GM12878 (cell line): ENCODE data around the gene RHBDD1. TPM values are rescaled to one million over a fixed set of nuclear protein-coding genes. Genes with fewer than 3 reads are reported as not detected.

Experiments
- ATAC-seq: fragments of 200-7000 bp; cut with Tn5 transposase; 3 replicates; pipeline ENCODE4 v1.9.1; 2020; ENCODE audit warnings: mild to moderate bottlenecking, moderate library complexity
- BruUV-seq: library from RNA; stranded (reverse); fragments of 400-500 nt; replicated peaks from 2 replicates; lab custom pipeline; 2021; lab: Mats Ljungman, UMichigan
- CTCF ChIA-PET: fragments of 300-600 bp; sonication (Branson Sonifier 250); formaldehyde crosslinking; extraction: SDS; loops from one replicate; lab custom pipeline; 2021; ENCODE audit warnings: inconsistent platforms; lab: Yijun Ruan, JAX
- POLR2A ChIA-PET: fragments of 350-600 bp; formaldehyde crosslinking; extraction: SDS; loops from one replicate; lab custom pipeline; 2021; ENCODE audit warnings: inconsistent platforms; lab: Charles Lee
- RAD21 ChIA-PET: fragments of 300-600 bp; sonication (Branson Sonifier 250); formaldehyde crosslinking; loops from one replicate; lab custom pipeline; 2023; ENCODE audit warnings: antibody characterized with exemption; ENCODE audit not compliant: unreplicated experiment; lab: Charles Lee
- SMC1A ChIA-PET: fragments of 300-600 bp; sonication (Branson Sonifier 250); formaldehyde crosslinking; loops from one replicate; lab custom pipeline; 2023; ENCODE audit not compliant: unreplicated experiment, uncharacterized antibody; lab: Charles Lee
- DNase-seq: peaks from one replicate; pipeline ENCODE4 v3.0.0-alpha.2; 2011; ENCODE audit warnings: low read depth, low spot score
- FAIRE-seq: peaks from 3 replicates; lab custom pipeline; 2011; peaks lifted over from hg19 to GRCh38; lab: Jason Lieb, UNC
- H2AFZ ChIP-seq: 2 replicates; pipeline ENCODE4 v1.6.0; 2011; ENCODE audit warnings: low read depth, low read length, control low read depth; ENCODE audit not compliant: control insufficient read depth
- H3K27ac ChIP-seq: 2 replicates; pipeline ENCODE4 v1.5.1; 2011; ENCODE audit warnings: control low read depth; ENCODE audit not compliant: control insufficient read depth, insufficient read depth
- H3K27me3 ChIP-seq, 2 experiments: replicated peaks in 1 of 2; 2 replicates each; pipeline versions ENCODE4 v1.6.0 to v1.6.1; 2011; ENCODE audit warnings: low read length in 1 of 2; ENCODE audit not compliant: control insufficient read depth in 2 of 2, insufficient read depth in 2 of 2
- H3K36me3 ChIP-seq, 2 experiments: 2 replicates each; pipeline ENCODE4 v1.5.1; 2011; ENCODE audit warnings: low read length in 1 of 2; ENCODE audit not compliant: control insufficient read depth in 2 of 2, insufficient read depth in 2 of 2
- H3K4me1 ChIP-seq: 2 replicates; pipeline ENCODE4 v1.6.1; 2011; ENCODE audit warnings: mild to moderate bottlenecking, low read length, moderate library complexity, mixed read lengths; ENCODE audit not compliant: control insufficient read depth, insufficient read depth
- H3K4me2 ChIP-seq: 2 replicates; pipeline ENCODE4 v1.6.0; 2011; ENCODE audit warnings: control low read depth; ENCODE audit not compliant: control insufficient read depth, insufficient read depth
- H3K4me3 ChIP-seq: fragments of 200-600 bp; sonication (generic); 2 replicates; pipeline ENCODE4 v1.5.1; 2016
- H3K79me2 ChIP-seq: 2 replicates; pipeline ENCODE4 v1.6.0; 2011; ENCODE audit warnings: low read length; ENCODE audit not compliant: control insufficient read depth, insufficient read depth
- H3K9ac ChIP-seq: 2 replicates; pipeline ENCODE4 v1.8.0; 2011; ENCODE audit warnings: low read length, control low read depth, mixed read lengths; ENCODE audit not compliant: control insufficient read depth, insufficient read depth
- H3K9me3 ChIP-seq: replicated peaks from 3 replicates; pipeline ENCODE4 v1.5.1; 2011; ENCODE audit warnings: mild to moderate bottlenecking, low read length; ENCODE audit not compliant: control insufficient read depth, insufficient read depth
- H4K20me1 ChIP-seq: 2 replicates; pipeline ENCODE4 v1.6.0; 2011; ENCODE audit not compliant: control insufficient read depth, insufficient read depth
- BMI1 ChIP-seq: fragments of 450-650 bp; IDR thresholded peaks from 2 replicates; pipeline ENCODE4 v1.6.1; 2016; ENCODE audit warnings: mild to moderate bottlenecking, moderate library complexity, borderline replicate concordance
- CHD4 ChIP-seq: fragments of 200-600 bp; sonication (generic); IDR thresholded peaks from 2 replicates; pipeline ENCODE4 v1.6.1; 2016; ENCODE audit warnings: mild to moderate bottlenecking
- ESRRA ChIP-seq: IDR thresholded peaks from 2 replicates; pipeline ENCODE4 v1.6.1; 2012; ENCODE audit warnings: mild to moderate bottlenecking, low read length, improper control_type of control experiment
- HDGF ChIP-seq: fragments of 450-650 bp; IDR thresholded peaks from 2 replicates; pipeline ENCODE4 v1.6.1; 2016; ENCODE audit warnings: antibody characterized with exemption
- IRF3 ChIP-seq: fragments of 450-650 bp; IDR thresholded peaks from 2 replicates; pipeline ENCODE4 v1.6.1; 2014; ENCODE audit warnings: mild to moderate bottlenecking
- JUNB ChIP-seq: IDR thresholded peaks from 2 replicates; pipeline ENCODE4 v1.6.1; 2016; ENCODE audit warnings: antibody characterized with exemption, mild to moderate bottlenecking
- KAT2A ChIP-seq: conservative IDR thresholded peaks from 2 replicates; pipeline ENCODE4 v1.6.1; 2011; ENCODE audit warnings: low read depth, low read length; ENCODE audit not compliant: control insufficient read depth
- MXI1 ChIP-seq: fragments of 150-350 bp; IDR thresholded peaks from 2 replicates; pipeline ENCODE4 v1.6.1; 2011; ENCODE audit warnings: low read depth, mild to moderate bottlenecking, inconsistent platforms, low read length, improper control_type of control experiment
- PAX5 ChIP-seq: IDR thresholded peaks from 2 replicates; pipeline ENCODE4 v1.6.1; 2011; ENCODE audit warnings: low read depth, low read length, borderline replicate concordance
- SKIL ChIP-seq: fragments of 450-650 bp; IDR thresholded peaks from 2 replicates; pipeline ENCODE4 v1.6.1; 2017; ENCODE audit warnings: mild to moderate bottlenecking, low read depth, inconsistent platforms; ENCODE audit not compliant: poor library complexity, severe bottlenecking
- WRNIP1 ChIP-seq: IDR thresholded peaks from 2 replicates; pipeline ENCODE4 v1.6.1; 2011; ENCODE audit warnings: low read depth, low read length, improper control_type of control experiment, borderline replicate concordance
- YY1 ChIP-seq: IDR thresholded peaks from 2 replicates; pipeline ENCODE4 v1.6.1; 2011; ENCODE audit warnings: low read depth, mild to moderate bottlenecking, low read length
- ZNF217 ChIP-seq: fragments of 450-650 bp; IDR thresholded peaks from 2 replicates; pipeline ENCODE4 v1.6.1; 2017; ENCODE audit warnings: antibody characterized with exemption, mild to moderate bottlenecking
- ZNF274 ChIP-seq: IDR thresholded peaks from one replicate; pipeline ENCODE4 v1.8.0; 2011; ENCODE audit not compliant: insufficient read length, insufficient read depth
- WGBS: methylation state at CpG from one replicate; pipeline ENCODE4 v1.1.6; 2016; ENCODE audit warnings: low lambda C conversion rate; ENCODE audit not compliant: insufficient replicate concordance, insufficient coverage; ENCODE audit errors: missing lambda C conversion rate; 5-methylcytosine and 5-hydroxymethylcytosine counted together
- in situ Hi-C: fragments of 300-500 bp; cut with MboI; formaldehyde crosslinking; loops from 9 replicates; pipeline ENCODE4 v1.14.3; 2018; ENCODE audit warnings: mixed read lengths
- intact Hi-C: fragments of 100-400 bp; cut with micrococcal nuclease; formaldehyde crosslinking; loops from one replicate; pipeline ENCODE4 v1.14.2; 2022; ENCODE audit not compliant: unreplicated experiment
- polyA plus RNA-seq, 11 experiments: library from polyadenylated mRNA; depleted of rRNA in 4 of 11; unstranded in 6 of 11; stranded (reverse) in 5 of 11; fragments of >200 nt; fragmentation: Nextera tagmentation in 4 of 11; fragmentation: Illumina TruSeq in 1 of 11; extraction: Ambion mirVana in 4 of 11; extraction: Trizol in 1 of 11; gene quantifications; 1 replicate in 1 of 11; 2 replicates in 10 of 11; pipeline versions ENCODE4 v1.2.1 to v1.2.3, GENCODE V29; 2011 to 2016; ENCODE audit warnings: inconsistent platforms in 2 of 11, missing spikeins in 2 of 11, low read depth in 1 of 11
- total RNA-seq, 4 experiments: library from RNA; depleted of rRNA in 3 of 4; stranded (reverse); fragments of >200 nt in 3 of 4; fragmentation: Illumina TruSeq in 1 of 4; extraction: Trizol in 1 of 4; gene quantifications; 2 replicates each; pipeline versions ENCODE4 v1.2.1 to v1.2.3, GENCODE V29; 2013 to 2021

RHBDD1 gene
- total and polyA plus RNA-seq, 10 of the 15 experiments (the other 5 are each of a cell fraction or from before 2014, with no cell fraction given) = 7.1 to 36.4 (median 14.7) TPM

- FAIRE-seq (peak; percentile 31), ATAC-seq (peak; percentile 36; the same call in 2 of the 3 replicates), DNase-seq (no peak)
- Histone ChIP-seq H4K20me1 (no peaks in the 10 kb centered on the region), H3K79me2 (no peaks in the 10 kb centered on the region), H3K4me1 (no peaks in the 10 kb centered on the region; the same call in none of the 2 replicates), H3K9ac (no peak overlapping the region), H3K27ac (peak overlapping the region; percentile 42; the same call in 1 of the 2 replicates), H3K36me3 (peaks cover 0 to 5% of the 10 kb centered on the region in 2 experiments; a peak in 2 of 4 replicates), H3K9me3 (no peaks in the 10 kb centered on the region; the same call in 2 of the 3 replicates), H3K4me3 (0 out of 2 replicates have a peak overlapping the region, but pooled peaks have one; percentile 11), H2AFZ (no peak overlapping the region; the same call in 1 of the 2 replicates), H3K4me2 (no peak overlapping the region), H3K27me3 (no peaks in the 10 kb centered on the region)
- no TSS peak for BruUV-seq
- in situ Hi-C loops (no loop called here), intact Hi-C loops (no loop called here)
- no peak for TF ChIP-seq CHD4
- WGBS = 9% methylated on average over 1 of the region's 1 CpG
- RAD21 ChIA-PET = interaction anchor here (0.6 kb wide), 1 partner anchor 68 kb away, joined by 4 read pairs; no protein-coding TSS in a partner anchor
- SMC1A ChIA-PET = no interaction called here
- CTCF ChIA-PET = no interaction called here
- POLR2A ChIA-PET = no interaction called here
Measured at GRCh38 chr2:226916669-226917068, 80.8 kb downstream of the RHBDD1 start.

GRCh38 chr2:226932443-226932842 lies 96.6 kb downstream of the RHBDD1 start:
- H3K27ac ChIP-seq = no peak overlapping the region
- 73% methylated on average over 5 of the region's 5 CpGs for WGBS
- ChIA-PET CTCF (no interaction called here), SMC1A (interaction anchor here (0.6 kb wide), 1 partner anchor 13 kb away, joined by 3 read pairs; no protein-coding TSS in a partner anchor), POLR2A (interaction anchor here (0.6 kb wide), 1 partner anchor 524 kb away, joined by 5 read pairs; no protein-coding TSS in a partner anchor), RAD21 (no interaction called here)
- BruUV-seq = no TSS peak
- no peaks in the 10 kb centered on the region for H3K27me3 ChIP-seq
- H3K36me3 ChIP-seq = no peaks in the 10 kb centered on the region
- H3K79me2 ChIP-seq = no peaks in the 10 kb centered on the region
- no peak for FAIRE-seq
- DNase-seq = no peak
- H4K20me1 ChIP-seq = no peaks in the 10 kb centered on the region
- ATAC-seq = no peak
- intact Hi-C loops = no loop called here
- H2AFZ ChIP-seq = no peak overlapping the region
- H3K4me3 ChIP-seq = no peak overlapping the region
- no peak overlapping the region for H3K9ac ChIP-seq
- H3K4me1 ChIP-seq = no peaks in the 10 kb centered on the region
- H3K9me3 ChIP-seq = no peaks in the 10 kb centered on the region
- no peak overlapping the region for H3K4me2 ChIP-seq
- in situ Hi-C loops = no loop called here
- TF ChIP-seq PAX5 (no peak), MXI1 (no peak), BMI1 (no peak), YY1 (no peak), WRNIP1 (no peak), SKIL (no peak), IRF3 (no peak), ZNF217 (no peak), KAT2A (no peak), ESRRA (no peak), JUNB (no peak), ZNF274 (no peak), HDGF (no peak)
